Loucy (cell line): Measurements from ENCODE around the gene ARHGAP1.

Experiments
- H2AFZ ChIP-seq: fragments of 200-600 bp; sonication (generic); 2 replicates; pipeline ENCODE4 v1.6.0; 2016; ENCODE audit warnings: antibody characterized with exemption, mild to moderate bottlenecking, low read length, moderate library complexity
- H3F3A ChIP-seq: fragments of 200-600 bp; 2 replicates; pipeline ENCODE4 v1.6.0; 2016; ENCODE audit warnings: antibody characterized with exemption, low read depth, mild to moderate bottlenecking
- H3K27me3 ChIP-seq: fragments of 200-600 bp; sonication (generic); 2 replicates; pipeline ENCODE4 v1.6.1; 2014; ENCODE audit warnings: low read length, mild to moderate bottlenecking; ENCODE audit not compliant: insufficient read depth, poor library complexity, severe bottlenecking
- H3K36me3 ChIP-seq: fragments of 200-600 bp; sonication (generic); 2 replicates; pipeline ENCODE4 v1.6.1; 2016; ENCODE audit warnings: low read length; ENCODE audit not compliant: insufficient read depth
- H3K4me1 ChIP-seq: fragments of 200-600 bp; sonication (generic); 2 replicates; pipeline ENCODE4 v1.5.1; 2014; ENCODE audit warnings: low read length, mild to moderate bottlenecking; ENCODE audit not compliant: insufficient read depth, poor library complexity, severe bottlenecking
- H3K4me2 ChIP-seq: fragments of 200-600 bp; sonication (generic); 2 replicates; pipeline ENCODE4 v1.6.0; 2014; ENCODE audit warnings: antibody characterized with exemption, low read length, low read depth, mild to moderate bottlenecking; ENCODE audit not compliant: poor library complexity, severe bottlenecking
- H3K4me3 ChIP-seq: fragments of 200-600 bp; sonication (generic); 2 replicates; pipeline ENCODE4 v1.5.1; 2014; ENCODE audit warnings: low read length, mild to moderate bottlenecking, mixed read lengths; ENCODE audit not compliant: poor library complexity, severe bottlenecking
- H3K79me2 ChIP-seq: fragments of 200-600 bp; sonication (generic); 2 replicates; pipeline ENCODE4 v1.6.1; 2014; ENCODE audit warnings: low read length; ENCODE audit not compliant: insufficient read depth
- H3K9ac ChIP-seq: fragments of 200-600 bp; sonication (generic); 2 replicates; pipeline ENCODE4 v1.6.0; 2014; ENCODE audit warnings: mild to moderate bottlenecking, low read depth, low read length, moderate library complexity; ENCODE audit not compliant: poor library complexity, severe bottlenecking
- H3K9me2 ChIP-seq: fragments of 200-600 bp; sonication (generic); replicated peaks from 2 replicates; pipeline ENCODE4 v1.6.1; 2016; ENCODE audit warnings: low read depth, low read length, mixed read lengths
- H3K9me3 ChIP-seq: fragments of 200-600 bp; sonication (generic); 2 replicates; pipeline ENCODE4 v1.6.1; 2014; ENCODE audit warnings: mild to moderate bottlenecking, antibody characterized with exemption, low read length, low read depth; ENCODE audit not compliant: insufficient read depth
- H4K20me1 ChIP-seq: fragments of 200-600 bp; sonication (generic); 2 replicates; pipeline ENCODE4 v1.6.0; 2014; ENCODE audit warnings: antibody characterized with exemption, low read length, mild to moderate bottlenecking; ENCODE audit not compliant: insufficient read depth, poor library complexity, severe bottlenecking
- CTCF ChIP-seq: fragments of 200-600 bp; sonication (generic); conservative IDR thresholded peaks from 2 replicates; pipeline ENCODE4 v1.5.1; 2014; ENCODE audit warnings: mild to moderate bottlenecking, antibody characterized with exemption, low read length
- EZH2phosphoT487 ChIP-seq: fragments of 200-600 bp; IDR thresholded peaks from 2 replicates; pipeline ENCODE4 v1.6.1; 2018; ENCODE audit warnings: antibody characterized with exemption, mild to moderate bottlenecking, moderate library complexity, borderline replicate concordance

Gene ARHGAP1

GRCh38 chr11:46745328-46745727, 44.9 kb upstream of the ARHGAP1 start:
- Histone ChIP-seq H3K9ac (no peak overlapping the region), H3F3A (no peaks in the 10 kb centered on the region), H3K9me3 (no peaks in the 10 kb centered on the region), H4K20me1 (no peaks in the 10 kb centered on the region), H3K36me3 (peaks cover 89% of the 10 kb centered on the region), H2AFZ (no peak overlapping the region), H3K9me2 (no peaks in the 10 kb centered on the region), H3K27me3 (no peaks in the 10 kb centered on the region), H3K4me3 (no peak overlapping the region), H3K79me2 (no peaks in the 10 kb centered on the region), H3K4me1 (no peaks in the 10 kb centered on the region), H3K4me2 (no peak overlapping the region)
- TF ChIP-seq EZH2phosphoT487 (no peak), CTCF (no peak)

GRCh38 chr11:46743693-46744339, 43.4 kb upstream of the ARHGAP1 start:
- H3K9me3 ChIP-seq: no peaks in the 10 kb centered on the region
- H3K27me3 ChIP-seq: no peaks in the 10 kb centered on the region
- no peaks in the 10 kb centered on the region for H3K9me2 ChIP-seq
- H3K9ac ChIP-seq: no peak overlapping the region
- H3K4me1 ChIP-seq: no peaks in the 10 kb centered on the region
- H3F3A ChIP-seq: no peaks in the 10 kb centered on the region
- H3K4me2 ChIP-seq: no peak overlapping the region
- H3K36me3 ChIP-seq: peaks cover 75% of the 10 kb centered on the region
- H3K79me2 ChIP-seq: no peaks in the 10 kb centered on the region
- no peak for TF ChIP-seq EZH2phosphoT487
- TF ChIP-seq CTCF: no peak
- no peak overlapping the region for H3K4me3 ChIP-seq
- no peaks in the 10 kb centered on the region for H4K20me1 ChIP-seq
- no peak overlapping the region for H2AFZ ChIP-seq

GRCh38 chr11:46743043-46743442, 42.6 kb upstream of the ARHGAP1 start:
- Histone ChIP-seq H3K9ac (no peak overlapping the region), H3K36me3 (peaks cover 69% of the 10 kb centered on the region), H4K20me1 (no peaks in the 10 kb centered on the region), H3K9me3 (no peaks in the 10 kb centered on the region), H3K27me3 (no peaks in the 10 kb centered on the region), H3K4me2 (no peak overlapping the region), H3K79me2 (no peaks in the 10 kb centered on the region), H2AFZ (no peak overlapping the region), H3K4me1 (no peaks in the 10 kb centered on the region), H3K4me3 (no peak overlapping the region), H3F3A (no peaks in the 10 kb centered on the region), H3K9me2 (no peaks in the 10 kb centered on the region)
- TF ChIP-seq EZH2phosphoT487: no peak
- no peak for TF ChIP-seq CTCF
